GM18517 (cell line): Measurements from ENCODE around the gene BMP2K.
A peak's percentile ranks its signal among the peaks of the same experiment; 100 is the strongest.
"Not testable (repeated sequence)": the region's sequence is repeated elsewhere in the genome, so short reads cannot be mapped to it uniquely, and the experiment has no call there.

Experiments
- ATAC-seq: cut with Tn5 transposase; IDR thresholded peaks from one replicate; pipeline ENCODE4 v1.9.1; 2021; ENCODE audit warnings: mild to moderate bottlenecking, moderate library complexity; ENCODE audit not compliant: unreplicated experiment

The BMP2K gene

GRCh38 chr4:78787392-78788006 is 11.3 kb downstream of the BMP2K start:
- ATAC-seq: no peak

GRCh38 chr4:78788007-78788889 is 12.1 kb downstream of the BMP2K start:
- no peak for ATAC-seq

GRCh38 chr4:78795594-78796416 is 19.7 kb downstream of the BMP2K start:
- not testable (repeated sequence) for ATAC-seq

GRCh38 chr4:78796526-78796925 is 20.4 kb downstream of the BMP2K start:
- ATAC-seq: no peak

- ATAC-seq: no peak
Observed at GRCh38 chr4:78797777-78798284, 21.7 kb downstream of the BMP2K start.

- no peak for ATAC-seq
Observed at GRCh38 chr4:78799551-78800495, 23.7 kb downstream of the BMP2K start.

- no peak for ATAC-seq
Observed at GRCh38 chr4:78800965-78801364, 24.8 kb downstream of the BMP2K start.

- ATAC-seq: no peak
Observed at GRCh38 chr4:78803983-78804382, 27.8 kb downstream of the BMP2K start.

GRCh38 chr4:78806943-78807460 is 30.9 kb downstream of the BMP2K start:
- no peak for ATAC-seq

- no peak for ATAC-seq
Observed at GRCh38 chr4:78809295-78809694, 33.1 kb downstream of the BMP2K start.

- ATAC-seq: no peak
Observed at GRCh38 chr4:78809928-78810835, 34.0 kb downstream of the BMP2K start.

- ATAC-seq: no peak
Observed at GRCh38 chr4:78811034-78811433, 34.9 kb downstream of the BMP2K start.

- ATAC-seq: no peak
Observed at GRCh38 chr4:78818530-78819079, 42.5 kb downstream of the BMP2K start.

GRCh38 chr4:78824001-78824400 is 47.9 kb downstream of the BMP2K start:
- no peak for ATAC-seq

- no peak for ATAC-seq
Observed at GRCh38 chr4:78827191-78827590, 51.0 kb downstream of the BMP2K start.

- ATAC-seq: no peak
Observed at GRCh38 chr4:78829296-78829695, 53.1 kb downstream of the BMP2K start.

GRCh38 chr4:78839676-78840075 is 63.5 kb downstream of the BMP2K start:
- not testable (repeated sequence) for ATAC-seq

GRCh38 chr4:78840286-78840685 is 64.1 kb downstream of the BMP2K start:
- not testable (repeated sequence) for ATAC-seq

GRCh38 chr4:78845472-78845871 is 69.3 kb downstream of the BMP2K start:
- ATAC-seq: peak; percentile 92
